CD4-positive, alpha-beta T cell (primary cell): ENCODE measurements around the gene RNF5. TPM values are rescaled to one million over a fixed set of nuclear protein-coding genes. Genes with fewer than 3 reads are reported as not detected.

Source experiments
- ATAC-seq: fragments of 200-7000 bp; cut with Tn5 transposase; one replicate; pipeline ENCODE4 v1.10.0; 2022; ENCODE audit warnings: mild to moderate bottlenecking; ENCODE audit not compliant: poor library complexity
- CTCF ChIA-PET: fragments of 350-600 bp; sonication (Branson Sonifier 250); formaldehyde crosslinking; loops from one replicate; lab custom pipeline; 2021; ENCODE audit warnings: antibody characterized with exemption, inconsistent platforms; lab: Charles Lee
- POLR2A ChIA-PET: fragments of 350-600 bp; sonication (Branson Sonifier 250); formaldehyde crosslinking; loops from one replicate; lab custom pipeline; 2021; ENCODE audit warnings: antibody characterized with exemption, inconsistent platforms; lab: Charles Lee
- DNase-seq, 14 experiments: peaks; one replicate each; pipeline ENCODE4 v3.0.0-alpha.2; 2013 to 2020; ENCODE audit warnings: mixed read lengths in 2 of 14
- H3K27ac ChIP-seq, 2 donors: one replicate each; pipeline versions ENCODE4 v1.5.1 to v1.7.0; 2013; ENCODE audit warnings: low read length in 2 of 2, low read depth in 1 of 2, mild to moderate bottlenecking in 1 of 2
- H3K27me3 ChIP-seq, 2 experiments: 1 replicate in 1 of 2; 2 replicates in 1 of 2; pipeline versions ENCODE4 v1.6.1 to v1.7.0; 2013; ENCODE audit warnings: low read length in 2 of 2, control low read depth in 1 of 2, mild to moderate bottlenecking in 1 of 2, moderate library complexity in 1 of 2; ENCODE audit not compliant: insufficient read depth in 2 of 2, control insufficient read depth in 1 of 2
- H3K36me3 ChIP-seq: one replicate; pipeline ENCODE4 v1.6.1; 2013; ENCODE audit warnings: low read length, control low read depth; ENCODE audit not compliant: insufficient read depth
- H3K4me1 ChIP-seq: one replicate; pipeline ENCODE4 v1.6.1; 2013; ENCODE audit warnings: low read length, control low read depth; ENCODE audit not compliant: insufficient read depth
- H3K4me3 ChIP-seq: one replicate; pipeline ENCODE4 v1.5.1; 2013; ENCODE audit warnings: mild to moderate bottlenecking, low read length, moderate library complexity
- H3K9me3 ChIP-seq, 2 experiments: 1 replicate in 1 of 2; 2 replicates in 1 of 2; pipeline versions ENCODE4 v1.6.1 to v1.7.0; 2013; ENCODE audit warnings: low read length in 2 of 2, mild to moderate bottlenecking in 2 of 2, control low read depth in 1 of 2, moderate library complexity in 1 of 2; ENCODE audit not compliant: control insufficient read depth in 1 of 2, insufficient read depth in 1 of 2
- H3K27ac Mint-ChIP-seq: one replicate; pipeline ENCODE4 v1.8.0; 2020; ENCODE audit warnings: mixed read lengths
- H3K27me3 Mint-ChIP-seq: one replicate; pipeline ENCODE4 v1.8.0; 2021; ENCODE audit warnings: mixed read lengths
- H3K36me3 Mint-ChIP-seq: one replicate; pipeline ENCODE4 v1.8.0; 2021; ENCODE audit warnings: low read depth, mixed read lengths
- H3K4me1 Mint-ChIP-seq: one replicate; pipeline ENCODE4 v1.8.0; 2021; ENCODE audit warnings: low read depth, mixed read lengths
- H3K4me3 Mint-ChIP-seq: one replicate; pipeline ENCODE4 v1.8.0; 2020; ENCODE audit warnings: mild to moderate bottlenecking, mixed read lengths
- H3K9me3 Mint-ChIP-seq: one replicate; pipeline ENCODE4 v1.8.0; 2020; ENCODE audit warnings: mixed read lengths
- intact Hi-C, 2 experiments: fragments of 100-400 bp; cut with DNase I in 1 of 2; cut with micrococcal nuclease in 1 of 2; formaldehyde crosslinking; loops; one replicate each; pipeline versions ENCODE4 v1.15.1 to v1.9.0; 2023 to 2025; cut with DNase I, micrococcal nuclease
- total RNA-seq, 174 experiments: library from RNA in 2 of 174; stranded (reverse) in 2 of 174; gene quantifications; one replicate each; pipeline ENCODE4 v1.2.3 and lab custom pipeline; 2021 to 2026
- TF ChIP-seq, protein P1 (sequence below): fragments of 200-600 bp; IDR thresholded peaks from one replicate; pipeline ENCODE4 v1.8.0; 2022; ENCODE audit warnings: antibody characterized with exemption, mild to moderate bottlenecking

The RNF5 gene
- total RNA-seq, 2 experiments from 2014 or later: 9.6 to 9.9 TPM

DNA sequence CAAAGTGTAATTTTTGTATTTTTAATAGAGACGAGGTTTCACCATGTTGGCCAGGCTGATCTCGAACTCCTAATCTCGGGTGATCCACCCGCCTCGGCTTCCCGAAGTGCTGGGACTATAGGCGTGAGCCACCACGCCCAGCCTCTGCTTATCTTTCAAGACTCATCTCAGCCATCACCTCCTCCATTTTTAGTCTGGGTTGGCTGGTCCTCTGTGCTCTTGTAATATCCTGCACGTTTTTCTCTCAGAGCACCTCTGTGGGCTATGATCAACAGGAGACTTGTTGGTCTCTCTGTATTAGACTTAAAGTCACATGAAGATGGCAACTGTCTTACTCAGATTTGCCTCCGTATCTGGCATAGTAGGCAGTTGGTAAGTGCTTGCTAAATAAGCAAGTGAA, 38.1 kb downstream of the RNF5 start:
- intact Hi-C loops: no loop called here
- no peaks in the 10 kb centered on the region for H3K9me3 ChIP-seq
- Mint-ChIP-seq H3K4me1 (no peaks in the 10 kb centered on the region), H3K27ac (no peak overlapping the region), H3K27me3 (no peaks in the 10 kb centered on the region), H3K4me3 (no peak overlapping the region), H3K36me3 (no peaks in the 10 kb centered on the region), H3K9me3 (no peaks in the 10 kb centered on the region)
- TF ChIP-seq, protein P1, sequence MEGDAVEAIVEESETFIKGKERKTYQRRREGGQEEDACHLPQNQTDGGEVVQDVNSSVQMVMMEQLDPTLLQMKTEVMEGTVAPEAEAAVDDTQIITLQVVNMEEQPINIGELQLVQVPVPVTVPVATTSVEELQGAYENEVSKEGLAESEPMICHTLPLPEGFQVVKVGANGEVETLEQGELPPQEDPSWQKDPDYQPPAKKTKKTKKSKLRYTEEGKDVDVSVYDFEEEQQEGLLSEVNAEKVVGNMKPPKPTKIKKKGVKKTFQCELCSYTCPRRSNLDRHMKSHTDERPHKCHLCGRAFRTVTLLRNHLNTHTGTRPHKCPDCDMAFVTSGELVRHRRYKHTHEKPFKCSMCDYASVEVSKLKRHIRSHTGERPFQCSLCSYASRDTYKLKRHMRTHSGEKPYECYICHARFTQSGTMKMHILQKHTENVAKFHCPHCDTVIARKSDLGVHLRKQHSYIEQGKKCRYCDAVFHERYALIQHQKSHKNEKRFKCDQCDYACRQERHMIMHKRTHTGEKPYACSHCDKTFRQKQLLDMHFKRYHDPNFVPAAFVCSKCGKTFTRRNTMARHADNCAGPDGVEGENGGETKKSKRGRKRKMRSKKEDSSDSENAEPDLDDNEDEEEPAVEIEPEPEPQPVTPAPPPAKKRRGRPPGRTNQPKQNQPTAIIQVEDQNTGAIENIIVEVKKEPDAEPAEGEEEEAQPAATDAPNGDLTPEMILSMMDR: no peak
- H3K4me3 ChIP-seq: no peak overlapping the region
- no peaks in the 10 kb centered on the region for H3K36me3 ChIP-seq
- CTCF ChIA-PET: no interaction called here
- H3K27ac ChIP-seq: no peak overlapping the region
- ATAC-seq: no peak
- peaks cover 0 to 3% of the 10 kb centered on the region in 2 experiments for H3K27me3 ChIP-seq
- H3K4me1 ChIP-seq: no peaks in the 10 kb centered on the region
- POLR2A ChIA-PET: no interaction called here
- no peak for DNase-seq

DNA sequence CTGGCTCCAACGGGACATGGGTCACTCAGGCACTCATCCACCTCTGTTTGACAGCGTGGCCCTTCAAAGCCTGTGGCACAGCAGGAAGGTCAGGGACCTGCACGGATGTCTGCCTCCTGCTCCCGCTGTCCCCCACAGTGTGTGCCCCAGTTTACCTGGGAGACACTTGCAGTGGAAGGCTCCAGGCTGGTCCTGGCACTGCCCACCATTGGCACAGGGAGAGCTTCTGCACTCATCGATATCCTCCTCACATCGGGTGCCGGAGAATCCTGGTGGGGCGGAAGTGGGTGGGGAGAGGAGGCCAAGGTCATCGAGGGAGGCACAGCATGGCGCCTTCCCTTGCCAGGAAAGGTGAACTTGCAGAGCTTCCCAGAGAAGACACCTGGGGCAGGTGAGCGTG, 38.8 kb downstream of the RNF5 start:
- DNase-seq (no peak), ATAC-seq (no peak)
- TF ChIP-seq, protein P1: no peak
- Mint-ChIP-seq H3K27me3 (no peaks in the 10 kb centered on the region), H3K36me3 (no peaks in the 10 kb centered on the region), H3K4me3 (no peak overlapping the region), H3K27ac (no peak overlapping the region), H3K9me3 (no peaks in the 10 kb centered on the region), H3K4me1 (peaks cover under 1% of the 10 kb centered on the region)
- ChIA-PET CTCF (no interaction called here), POLR2A (no interaction called here)
- Histone ChIP-seq H3K27me3 (peaks cover 0 to 3% of the 10 kb centered on the region in 2 experiments), H3K4me3 (no peak overlapping the region), H3K4me1 (no peaks in the 10 kb centered on the region), H3K36me3 (no peaks in the 10 kb centered on the region), H3K27ac (no peak overlapping the region), H3K9me3 (no peaks in the 10 kb centered on the region)
- intact Hi-C loops: no loop called here

DNA sequence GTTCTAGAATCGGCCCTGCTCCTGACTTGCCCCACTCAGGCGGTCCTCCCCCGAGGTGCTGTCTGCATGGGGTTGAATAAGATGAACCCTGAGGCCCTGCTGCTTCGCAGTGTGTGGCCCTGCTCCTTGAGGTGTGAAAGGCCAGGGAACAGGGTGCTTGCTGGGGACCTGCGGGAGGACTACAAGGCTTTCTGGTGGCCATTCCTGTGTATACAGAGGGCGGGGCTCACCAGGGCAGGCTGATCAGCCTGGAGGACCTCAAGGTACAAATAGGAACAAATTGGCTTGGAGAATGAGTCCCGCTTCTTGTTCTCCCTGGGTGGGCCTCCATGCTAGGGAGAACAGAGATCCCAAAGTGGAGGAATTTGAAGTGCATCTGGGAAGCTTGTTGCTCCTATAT, 40.0 kb downstream of the RNF5 start:
- Histone ChIP-seq H3K27me3 (peaks cover 0 to 3% of the 10 kb centered on the region in 2 experiments), H3K9me3 (no peaks in the 10 kb centered on the region), H3K27ac (no peak overlapping the region), H3K4me1 (peaks cover 8% of the 10 kb centered on the region), H3K36me3 (no peaks in the 10 kb centered on the region), H3K4me3 (no peak overlapping the region)
- peaks cover 12% of the 10 kb centered on the region for H3K4me1 Mint-ChIP-seq
- no peaks in the 10 kb centered on the region for H3K9me3 Mint-ChIP-seq
- intact Hi-C loops: no loop called here
- H3K4me3 Mint-ChIP-seq: no peak overlapping the region
- POLR2A ChIA-PET: no interaction called here
- TF ChIP-seq, protein P1: no peak
- DNase-seq (no peak), ATAC-seq (no peak)
- no peaks in the 10 kb centered on the region for H3K36me3 Mint-ChIP-seq
- H3K27ac Mint-ChIP-seq: no peak overlapping the region
- no peaks in the 10 kb centered on the region for H3K27me3 Mint-ChIP-seq
- CTCF ChIA-PET: no interaction called here
